SW 1271 (cell line): Measurements from ENCODE around the gene ADRA2C.
"Not testable (repeated sequence)": the region's sequence is repeated elsewhere in the genome, so short reads cannot be mapped to it uniquely, and the experiment has no call there.

Experiments
- DNase-seq, 2 experiments: peaks; one replicate each; lab custom pipeline; 2025; lab: John Stamatoyannopoulos, UW

ADRA2C gene

GRCh38 chr4:3813151-3814052, 47.2 kb downstream of the ADRA2C start:
- DNase-seq: no peak

- DNase-seq: no peak
Observed at GRCh38 chr4:3814053-3814570, 47.9 kb downstream of the ADRA2C start.

DNA sequence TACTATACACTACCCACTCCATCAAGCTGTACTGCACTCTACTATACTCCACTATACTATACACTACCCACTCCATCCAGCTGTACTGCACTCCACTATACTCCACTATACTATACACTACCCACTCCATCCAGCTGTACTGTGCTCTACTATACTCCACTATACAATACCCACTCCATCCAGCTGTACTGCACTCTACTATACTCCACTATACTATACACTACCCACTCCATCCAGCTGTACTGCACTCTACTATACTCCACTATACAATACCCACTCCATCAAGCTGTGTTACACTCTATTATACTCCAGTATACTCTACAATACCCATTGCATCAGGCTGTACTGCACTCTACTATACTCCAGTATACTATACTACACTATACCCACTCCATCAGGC, 48.7 kb downstream of the ADRA2C start:
- not testable (repeated sequence) for DNase-seq

- DNase-seq: no peak
Observed at GRCh38 chr4:3816256-3816825, 50.2 kb downstream of the ADRA2C start.

GRCh38 chr4:3816983-3817960, 51.1 kb downstream of the ADRA2C start:
- no peak for DNase-seq
